Ishikawa (cell line): ENCODE measurements around the gene ANXA2.

Experiments used
- CEBPB ChIP-seq: IDR thresholded peaks from 2 replicates; pipeline ENCODE4 v1.6.1; 2012
- EP300 ChIP-seq: IDR thresholded peaks from 2 replicates; pipeline ENCODE4 v1.6.1; 2012; ENCODE audit warnings: borderline replicate concordance
- TEAD4 ChIP-seq: IDR thresholded peaks from 2 replicates; pipeline ENCODE4 v1.6.1; 2012
- YY1 ChIP-seq: IDR thresholded peaks from 2 replicates; pipeline ENCODE4 v1.6.1; 2012; ENCODE audit warnings: low read depth
- TF ChIP-seq, protein P1 (sequence below): IDR thresholded peaks from 2 replicates; pipeline ENCODE4 v1.6.1; 2012; ENCODE audit warnings: low read depth, mild to moderate bottlenecking

DNA sequence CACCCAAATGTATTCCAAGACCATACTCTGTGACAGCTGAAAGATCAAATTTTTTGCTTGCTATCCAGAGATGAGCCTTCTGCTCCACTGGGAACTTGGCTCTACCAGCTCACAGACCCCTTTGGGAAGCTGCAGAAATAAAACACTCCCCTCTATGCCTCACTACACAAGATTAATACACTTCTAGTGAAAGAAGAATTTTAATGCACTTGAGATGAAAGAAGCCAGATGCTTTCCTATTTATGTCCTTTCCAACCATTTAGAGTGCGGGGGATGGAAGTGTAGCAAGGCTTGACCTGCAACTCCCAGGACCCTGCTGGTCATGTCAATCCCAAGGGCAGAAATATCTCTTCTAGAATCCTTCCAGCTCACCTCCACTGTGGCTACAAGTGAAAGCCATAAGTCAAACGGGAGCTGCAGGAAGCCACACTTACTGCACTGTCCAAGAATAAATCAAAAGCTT is 34.7 kb downstream of the ANXA2 start:
- TF ChIP-seq EP300 (no peak), TEAD4 (no peak), CEBPB (no peak), YY1 (no peak)
- TF ChIP-seq, protein P1, sequence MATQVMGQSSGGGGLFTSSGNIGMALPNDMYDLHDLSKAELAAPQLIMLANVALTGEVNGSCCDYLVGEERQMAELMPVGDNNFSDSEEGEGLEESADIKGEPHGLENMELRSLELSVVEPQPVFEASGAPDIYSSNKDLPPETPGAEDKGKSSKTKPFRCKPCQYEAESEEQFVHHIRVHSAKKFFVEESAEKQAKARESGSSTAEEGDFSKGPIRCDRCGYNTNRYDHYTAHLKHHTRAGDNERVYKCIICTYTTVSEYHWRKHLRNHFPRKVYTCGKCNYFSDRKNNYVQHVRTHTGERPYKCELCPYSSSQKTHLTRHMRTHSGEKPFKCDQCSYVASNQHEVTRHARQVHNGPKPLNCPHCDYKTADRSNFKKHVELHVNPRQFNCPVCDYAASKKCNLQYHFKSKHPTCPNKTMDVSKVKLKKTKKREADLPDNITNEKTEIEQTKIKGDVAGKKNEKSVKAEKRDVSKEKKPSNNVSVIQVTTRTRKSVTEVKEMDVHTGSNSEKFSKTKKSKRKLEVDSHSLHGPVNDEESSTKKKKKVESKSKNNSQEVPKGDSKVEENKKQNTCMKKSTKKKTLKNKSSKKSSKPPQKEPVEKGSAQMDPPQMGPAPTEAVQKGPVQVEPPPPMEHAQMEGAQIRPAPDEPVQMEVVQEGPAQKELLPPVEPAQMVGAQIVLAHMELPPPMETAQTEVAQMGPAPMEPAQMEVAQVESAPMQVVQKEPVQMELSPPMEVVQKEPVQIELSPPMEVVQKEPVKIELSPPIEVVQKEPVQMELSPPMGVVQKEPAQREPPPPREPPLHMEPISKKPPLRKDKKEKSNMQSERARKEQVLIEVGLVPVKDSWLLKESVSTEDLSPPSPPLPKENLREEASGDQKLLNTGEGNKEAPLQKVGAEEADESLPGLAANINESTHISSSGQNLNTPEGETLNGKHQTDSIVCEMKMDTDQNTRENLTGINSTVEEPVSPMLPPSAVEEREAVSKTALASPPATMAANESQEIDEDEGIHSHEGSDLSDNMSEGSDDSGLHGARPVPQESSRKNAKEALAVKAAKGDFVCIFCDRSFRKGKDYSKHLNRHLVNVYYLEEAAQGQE: no peak
